Adrenal gland (tissue), 5 donors: ENCODE measurements around the gene FHOD3.

Experiments
- POLR2A ChIP-seq, 2 donors: fragments of 450-650 bp; IDR thresholded peaks; one replicate each; pipeline ENCODE4 v1.6.1; 2017; ENCODE audit warnings: antibody characterized with exemption in 2 of 2, mild to moderate bottlenecking in 2 of 2, moderate library complexity in 1 of 2
- TF ChIP-seq, protein P1 (sequence below), 6 experiments: fragments of 450-650 bp in 4 of 6; fragments of 200-600 bp in 2 of 6; sonication (generic) in 1 of 6; IDR thresholded peaks; 1 replicate in 5 of 6; 2 replicates in 1 of 6; pipeline versions ENCODE4 v1.5.1 to v1.8.0; 2016 to 2021; ENCODE audit warnings: antibody characterized with exemption in 6 of 6, mild to moderate bottlenecking in 2 of 6, moderate library complexity in 1 of 6
- donor health status: DM: no; HTN: no; CAD: no.

- TF ChIP-seq, protein P1, sequence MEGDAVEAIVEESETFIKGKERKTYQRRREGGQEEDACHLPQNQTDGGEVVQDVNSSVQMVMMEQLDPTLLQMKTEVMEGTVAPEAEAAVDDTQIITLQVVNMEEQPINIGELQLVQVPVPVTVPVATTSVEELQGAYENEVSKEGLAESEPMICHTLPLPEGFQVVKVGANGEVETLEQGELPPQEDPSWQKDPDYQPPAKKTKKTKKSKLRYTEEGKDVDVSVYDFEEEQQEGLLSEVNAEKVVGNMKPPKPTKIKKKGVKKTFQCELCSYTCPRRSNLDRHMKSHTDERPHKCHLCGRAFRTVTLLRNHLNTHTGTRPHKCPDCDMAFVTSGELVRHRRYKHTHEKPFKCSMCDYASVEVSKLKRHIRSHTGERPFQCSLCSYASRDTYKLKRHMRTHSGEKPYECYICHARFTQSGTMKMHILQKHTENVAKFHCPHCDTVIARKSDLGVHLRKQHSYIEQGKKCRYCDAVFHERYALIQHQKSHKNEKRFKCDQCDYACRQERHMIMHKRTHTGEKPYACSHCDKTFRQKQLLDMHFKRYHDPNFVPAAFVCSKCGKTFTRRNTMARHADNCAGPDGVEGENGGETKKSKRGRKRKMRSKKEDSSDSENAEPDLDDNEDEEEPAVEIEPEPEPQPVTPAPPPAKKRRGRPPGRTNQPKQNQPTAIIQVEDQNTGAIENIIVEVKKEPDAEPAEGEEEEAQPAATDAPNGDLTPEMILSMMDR (IDR thresholded peaks at IDR 0.05) = no peak
- TF ChIP-seq POLR2A (IDR thresholded peaks at IDR 0.05) = no peak
Measured at GRCh38 chr18:36708366-36708765, 410.9 kb downstream of the FHOD3 start.
